Glomerular endothelial cell (primary cell): ENCODE measurements around the gene BAHCC1. TPM values are rescaled to one million over a fixed set of nuclear protein-coding genes. Genes with fewer than 3 reads are reported as not detected.
"Not testable (repeated sequence)": the region's sequence is repeated elsewhere in the genome, so short reads cannot be mapped to it uniquely, and the experiment has no call there.

Experiments used
- DNase-seq: peaks from one replicate; pipeline ENCODE4 v3.0.0-alpha.2; 2011; ENCODE audit warnings: low read depth, low spot score; ENCODE audit errors: extremely low read depth
- total RNA-seq: library from RNA; depleted of rRNA; stranded (reverse); fragments of >200 nt; gene quantifications from 2 replicates; pipeline ENCODE4 v1.2.3, GENCODE V29; 2015

BAHCC1 gene
- total RNA-seq = 19.3 and 30.5 TPM in 2 replicates

DNA sequence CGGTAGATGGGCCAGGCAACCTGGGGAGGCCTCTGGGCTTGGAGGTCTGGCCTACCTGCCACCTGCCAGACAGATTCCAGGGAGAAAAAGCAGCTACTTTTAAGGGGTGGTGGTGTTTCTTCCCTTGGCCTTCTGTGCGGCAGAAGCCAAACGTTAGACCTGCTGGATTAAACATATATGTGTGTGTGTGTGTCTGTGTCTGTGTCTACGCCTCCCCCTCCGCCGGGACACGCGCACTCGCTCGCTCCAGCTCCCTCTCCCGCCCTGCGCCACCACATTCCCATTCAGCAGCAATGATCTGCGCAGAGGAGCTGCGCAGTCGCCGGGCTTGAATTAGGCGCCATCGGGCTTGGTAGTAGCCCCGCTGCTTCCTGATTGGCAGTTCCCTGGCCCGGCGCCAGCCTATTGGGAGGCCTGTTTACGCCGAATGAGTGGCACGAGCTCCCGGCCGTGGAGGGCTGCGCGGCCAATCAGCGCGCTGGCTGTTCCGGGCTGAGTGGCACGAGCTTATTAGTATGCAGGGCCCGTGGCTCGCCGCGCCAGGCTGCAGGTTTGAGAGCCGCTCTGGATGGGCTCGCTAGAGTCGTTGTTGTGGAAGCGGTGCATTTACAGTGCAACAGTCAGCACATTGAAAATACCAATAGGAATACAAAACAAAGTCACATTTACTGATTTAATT lies at the start of gene BAHCC1:
BAHCC1 (plus strand) TSS at position 537 of the 679 bp plus-strand sequence. CDS start 4,283 bp downstream, outside the sequence.
- DNase-seq = peak; percentile 94

- no peak for DNase-seq
These were observed 49.0 kb upstream of the BAHCC1 start for GRCh38 chr17:81346090-81346907.

- no peak for DNase-seq
These were observed 48.3 kb upstream of the BAHCC1 start for GRCh38 chr17:81346908-81347349.

- DNase-seq = no peak
These were observed 47.8 kb upstream of the BAHCC1 start for GRCh38 chr17:81347437-81347836.

DNA sequence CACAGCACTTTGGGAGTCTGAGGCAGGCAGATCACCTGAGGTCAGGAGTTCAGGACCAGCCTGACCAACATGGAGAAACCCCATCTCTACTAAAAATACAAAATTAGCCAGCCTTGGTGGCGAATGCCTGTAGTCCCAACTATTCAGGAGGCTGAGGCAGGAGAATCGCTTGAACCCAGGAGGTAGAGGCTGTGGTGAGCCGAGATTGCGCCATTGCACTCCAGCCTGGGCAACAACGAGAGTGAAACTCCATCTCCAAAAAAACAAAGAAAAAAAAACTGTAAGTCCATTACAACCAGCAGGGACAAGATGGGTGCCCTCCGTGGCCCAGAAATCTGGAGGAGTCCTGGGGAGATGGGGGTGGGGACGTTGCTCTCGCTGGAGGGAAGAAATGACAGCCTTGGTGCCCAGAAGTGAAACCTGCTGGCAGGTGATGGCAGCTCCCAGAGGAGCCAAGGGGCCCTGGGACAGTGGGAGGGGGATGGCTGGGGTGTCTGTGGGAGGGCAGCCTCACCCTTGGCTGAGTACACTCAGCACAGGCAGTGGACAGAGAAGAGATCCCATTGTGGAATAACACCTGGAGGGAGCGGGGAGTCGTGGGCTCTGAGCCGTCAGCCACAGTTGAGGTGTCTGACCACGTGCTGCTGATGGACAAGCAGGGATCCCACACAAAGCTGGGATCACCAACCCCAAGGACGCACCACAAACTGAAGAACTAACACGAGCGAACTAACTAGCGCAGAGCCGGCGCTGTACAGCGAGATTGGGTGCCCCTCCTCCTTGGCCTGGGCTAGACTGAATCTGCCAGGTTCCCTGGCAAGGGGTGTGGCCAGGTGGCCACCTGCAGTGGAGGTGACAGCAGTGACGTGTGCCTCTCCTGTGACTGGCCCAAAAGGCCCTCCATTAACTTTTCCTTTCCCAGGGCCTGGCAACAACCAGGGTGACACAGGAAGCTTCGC lies 46.9 kb upstream of the BAHCC1 start:
- no peak for DNase-seq

DNA sequence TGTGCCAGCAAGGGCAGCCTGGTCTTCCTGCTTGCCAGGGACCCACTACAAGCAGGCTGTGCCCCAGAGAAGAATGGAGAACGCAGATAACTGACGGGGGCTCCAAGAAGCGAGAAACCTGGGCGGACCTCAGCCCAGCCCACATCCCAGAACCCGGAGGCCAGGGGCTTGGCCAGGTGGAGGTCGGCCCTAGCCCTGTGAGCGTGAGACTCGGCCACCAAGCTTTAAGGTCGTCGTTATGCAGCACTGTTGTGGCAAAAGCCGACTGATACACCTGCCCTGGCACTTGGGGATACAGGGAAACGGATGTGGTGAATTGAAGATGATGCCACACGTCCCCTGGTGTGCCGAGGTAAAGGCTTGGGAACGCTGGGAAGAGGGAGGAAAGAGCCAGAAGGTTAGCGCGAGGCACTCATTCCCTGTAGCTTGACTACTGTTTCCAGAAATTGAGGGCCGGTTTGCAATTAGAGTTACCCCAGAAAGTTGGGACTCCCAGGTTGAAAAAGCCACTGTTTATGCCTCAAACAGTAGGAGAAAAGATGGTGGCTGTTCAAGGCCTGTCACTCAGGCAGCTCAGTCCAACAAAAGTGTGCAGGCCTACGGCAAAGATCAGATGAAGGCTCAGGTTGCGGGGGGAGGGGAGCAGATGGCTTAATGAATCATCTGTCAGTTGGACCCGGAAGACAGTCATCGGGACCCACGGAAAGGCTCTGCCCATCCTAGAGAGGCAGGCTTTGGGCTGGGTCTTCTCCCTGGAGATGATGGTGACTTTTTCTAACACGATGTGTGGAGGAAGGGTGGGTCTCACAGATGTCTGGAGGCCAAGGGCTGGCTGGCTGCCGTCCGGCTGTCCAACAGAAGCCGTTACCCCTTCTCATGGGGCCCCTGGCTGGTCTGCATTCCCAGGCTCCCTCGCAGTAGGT lies 45.6 kb upstream of the BAHCC1 start:
- DNase-seq = no peak

GRCh38 chr17:81350320-81350890 lies 44.9 kb upstream of the BAHCC1 start:
- DNase-seq = no peak

DNA sequence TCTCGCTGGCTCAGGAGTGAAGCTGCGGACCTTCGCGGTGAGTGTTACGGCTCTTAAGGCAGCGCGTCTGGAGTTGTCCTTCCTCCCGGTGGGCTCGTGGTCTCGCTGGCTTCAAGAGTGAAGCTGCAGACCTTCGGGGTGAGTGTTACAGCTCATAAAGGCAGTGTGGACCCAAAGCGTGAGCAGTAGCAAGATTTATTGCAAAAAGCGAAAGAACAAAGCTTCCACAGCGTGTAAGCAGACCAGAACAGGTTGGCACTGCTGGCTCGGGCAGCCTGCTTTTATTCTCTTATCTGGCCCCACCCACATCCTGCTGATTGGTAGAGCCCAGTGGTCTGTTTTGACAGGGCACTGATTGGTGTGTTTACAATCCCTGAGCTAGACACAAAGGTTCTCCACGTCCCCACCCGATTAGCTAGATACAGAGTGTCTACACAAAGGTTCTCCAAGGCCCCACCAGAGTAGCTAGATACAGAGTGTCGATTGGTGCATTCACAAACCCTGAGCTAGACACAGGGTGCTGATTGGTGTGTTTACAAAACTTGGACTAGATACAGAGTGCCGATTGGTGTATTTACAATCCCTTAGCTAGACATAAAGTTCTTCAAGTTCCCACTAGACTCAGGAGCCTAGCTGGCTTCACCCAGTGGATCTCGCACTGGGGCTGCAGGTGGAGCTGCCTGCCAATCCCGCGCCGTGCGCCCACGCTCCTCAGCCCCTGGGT lies 43.8 kb upstream of the BAHCC1 start:
- not testable (repeated sequence) for DNase-seq

GRCh38 chr17:81352056-81352455 lies 43.2 kb upstream of the BAHCC1 start:
- not testable (repeated sequence) for DNase-seq

- no peak for DNase-seq
These were observed 40.9 kb upstream of the BAHCC1 start for GRCh38 chr17:81354252-81354953.

- DNase-seq = no peak
These were observed 40.3 kb upstream of the BAHCC1 start for GRCh38 chr17:81354954-81355347.

- no peak for DNase-seq
These were observed 36.0 kb upstream of the BAHCC1 start for GRCh38 chr17:81359218-81359617.

DNA sequence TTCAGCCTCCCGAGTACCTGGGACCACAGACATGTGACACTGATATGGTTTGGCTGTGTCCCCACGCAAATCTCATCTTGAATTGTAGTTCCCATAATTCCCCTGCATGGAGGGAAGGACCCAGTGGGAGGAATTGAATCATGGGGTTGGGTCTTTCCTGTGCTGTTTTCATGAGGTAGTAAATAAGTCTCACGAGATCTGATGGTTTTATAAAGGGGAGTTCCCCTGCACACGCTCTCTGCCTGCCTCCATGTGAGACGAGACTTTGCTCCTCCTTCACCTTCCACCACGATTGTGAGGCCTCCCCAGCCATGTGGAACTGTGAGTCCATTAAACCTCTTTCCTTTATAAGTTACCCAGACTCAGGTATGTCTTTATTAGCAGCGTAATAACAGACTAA lies 33.3 kb upstream of the BAHCC1 start:
- DNase-seq = not testable (repeated sequence)

GRCh38 chr17:81364278-81365147 lies 30.7 kb upstream of the BAHCC1 start:
- DNase-seq = no peak

- DNase-seq = no peak
These were observed 30.1 kb upstream of the BAHCC1 start for GRCh38 chr17:81365148-81365600.

DNA sequence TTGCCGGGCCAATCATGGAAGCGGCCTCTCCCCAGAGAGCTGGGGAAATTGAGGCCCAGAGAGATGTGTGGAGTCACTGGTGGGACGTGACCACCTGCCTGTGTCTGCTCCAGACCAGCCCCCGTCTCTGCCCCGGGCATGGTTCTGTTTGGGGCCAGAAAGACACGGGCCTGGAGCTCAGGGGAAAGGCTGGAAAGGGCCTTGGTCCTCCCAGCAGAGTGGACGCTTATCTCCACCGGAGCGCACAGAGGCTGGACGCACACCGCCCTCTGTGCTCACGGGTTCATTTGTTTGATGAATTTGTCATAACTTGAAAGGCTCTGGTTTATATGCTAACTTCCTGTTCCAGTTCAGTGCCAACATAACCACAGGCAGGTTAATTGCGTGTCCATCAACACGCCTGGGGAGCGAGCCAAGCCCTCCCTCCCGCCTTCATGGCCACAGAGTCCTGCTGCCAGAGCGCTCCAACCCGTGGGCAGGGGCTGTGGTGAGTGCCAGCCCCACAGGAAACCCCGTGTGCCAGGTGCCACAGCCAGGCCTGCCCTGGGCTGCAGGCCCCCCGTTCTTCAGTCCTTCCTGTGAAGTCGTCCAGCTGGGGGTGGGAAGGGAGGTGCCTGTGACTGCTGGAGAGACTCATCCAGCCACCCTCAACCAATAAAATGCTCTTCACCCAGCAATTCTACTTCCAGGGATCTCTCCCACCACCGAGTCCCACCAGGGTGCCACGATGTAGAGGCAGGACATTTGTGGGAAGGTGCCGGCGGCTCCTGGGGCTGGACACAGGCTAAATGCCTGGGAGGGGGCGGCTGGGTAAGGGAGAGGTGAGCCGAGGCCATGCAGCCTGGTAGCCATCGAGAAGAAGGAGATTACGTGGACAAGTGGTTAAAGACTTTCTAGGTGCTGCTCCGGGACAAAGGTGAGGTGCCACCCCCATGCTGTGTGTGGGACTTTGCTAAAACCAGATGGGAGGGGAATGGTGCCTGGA lies 29.4 kb upstream of the BAHCC1 start:
- no peak for DNase-seq
